ENCODE measurements around the gene TACC2. TPM values are rescaled to one million over a fixed set of nuclear protein-coding genes. Genes with fewer than 3 reads are reported as not detected.

Gene TACC2
- total and polyA plus RNA-seq, 8 donors = 29.0 to 102 (median 52.9) TPM

- intact Hi-C loops (cut with DNase I; ENCODE audit: low total_unique reads) = no loop called here
- H3K4me3 ChIP-seq = no peak overlapping the region
- H3K4me1 ChIP-seq = no peaks in the 10 kb centered on the region
- H3K27me3 ChIP-seq = no peaks in the 10 kb centered on the region
- peaks cover 41 to 100% (median 97%) of the 10 kb centered on the region in 4 donors for H3K36me3 ChIP-seq
- H3K9me3 ChIP-seq = no peaks in the 10 kb centered on the region
- no peak overlapping the region for H3K27ac ChIP-seq
- TF ChIP-seq CTCF (IDR thresholded peaks at IDR 0.05) = no peak
- no peak for TF ChIP-seq EP300 (IDR thresholded peaks at IDR 0.05)
- TF ChIP-seq POLR2A (IDR thresholded peaks at IDR 0.05) = no peak
- TF ChIP-seq POLR2AphosphoS5 (IDR thresholded peaks at IDR 0.05) = no peak
- DNase-seq = no peak
- WGBS, 5 donors = 82 to 94% (median 91%) methylated on average over 4 to 7 of the region's 7 CpGs
Measured at GRCh38 chr10:122222638-122223037, 233.7 kb downstream of the TACC2 start.

- Histone ChIP-seq H3K36me3 (peaks cover 38 to 100% (median 97%) of the 10 kb centered on the region in 4 donors), H3K4me1 (no peaks in the 10 kb centered on the region), H3K27ac (no peak overlapping the region), H3K4me3 (no peak overlapping the region), H3K27me3 (no peaks in the 10 kb centered on the region), H3K9me3 (no peaks in the 10 kb centered on the region)
- DNase-seq = no peak
- intact Hi-C loops (cut with DNase I; ENCODE audit: low total_unique reads) = no loop called here
- whole genome bisulfite sequencing, 5 donors = 88 to 95% (median 93%) methylated on average over 9 of the region's 9 CpGs
- TF ChIP-seq EP300 (IDR thresholded peaks at IDR 0.05) (no peak), POLR2AphosphoS5 (IDR thresholded peaks at IDR 0.05) (no peak), CTCF (IDR thresholded peaks at IDR 0.05) (no peak), POLR2A (IDR thresholded peaks at IDR 0.05) (no peak)
Measured at GRCh38 chr10:122224159-122224558, 235.2 kb downstream of the TACC2 start.

GRCh38 chr10:122225330-122225729 lies 236.4 kb downstream of the TACC2 start:
- Histone ChIP-seq H3K4me1 (no peaks in the 10 kb centered on the region), H3K27ac (no peak overlapping the region), H3K4me3 (no peak overlapping the region), H3K36me3 (peaks cover 32 to 100% (median 96%) of the 10 kb centered on the region in 4 donors), H3K27me3 (no peaks in the 10 kb centered on the region), H3K9me3 (no peaks in the 10 kb centered on the region)
- DNase-seq = no peak
- 76 to 87% (median 80%) methylated on average over 8 to 9 of the region's 9 CpGs for WGBS, 5 donors
- no peak for TF ChIP-seq POLR2AphosphoS5 (IDR thresholded peaks at IDR 0.05)
- TF ChIP-seq EP300 (IDR thresholded peaks at IDR 0.05) = no peak
- TF ChIP-seq POLR2A (IDR thresholded peaks at IDR 0.05) = no peak
- TF ChIP-seq CTCF (IDR thresholded peaks at IDR 0.05) = no peak
- intact Hi-C loops (cut with DNase I; ENCODE audit: low total_unique reads) = no loop called here

GRCh38 chr10:122227754-122228153 lies 238.8 kb downstream of the TACC2 start:
- WGBS, 5 donors = 89 to 100% (median 93%) methylated on average over 2 to 4 of the region's 4 CpGs
- Histone ChIP-seq H3K27me3 (no peaks in the 10 kb centered on the region), H3K4me1 (peaks cover 0 to 7% (median 0%) of the 10 kb centered on the region in 4 donors), H3K36me3 (peaks cover 40 to 100% (median 95%) of the 10 kb centered on the region in 4 donors), H3K27ac (no peak overlapping the region), H3K4me3 (no peak overlapping the region), H3K9me3 (no peaks in the 10 kb centered on the region)
- DNase-seq = no peak
- no peak for TF ChIP-seq CTCF (IDR thresholded peaks at IDR 0.05)
- intact Hi-C loops (cut with DNase I; ENCODE audit: low total_unique reads) = no loop called here
